DOHH2 (cell line): ENCODE measurements around the gene GGT1.

Source experiments
- H3F3A ChIP-seq: fragments of 200-600 bp; sonication (generic), shearing (Covaris generic); 2 replicates; pipeline ENCODE4 v1.6.0; 2016; ENCODE audit warnings: antibody characterized with exemption, mild to moderate bottlenecking; ENCODE audit not compliant: control insufficient read depth, insufficient read depth
- H3K27ac ChIP-seq: fragments of 200-600 bp; sonication (generic); 2 replicates; pipeline ENCODE4 v1.5.1; 2014; ENCODE audit warnings: low read depth, mild to moderate bottlenecking, low read length, moderate library complexity
- H3K27me3 ChIP-seq: fragments of 200-600 bp; sonication (generic); 2 replicates; pipeline ENCODE4 v1.6.1; 2014; ENCODE audit warnings: mild to moderate bottlenecking, low read length, mixed read lengths; ENCODE audit not compliant: control insufficient read depth
- H3K36me3 ChIP-seq: fragments of 200-600 bp; sonication (generic); 2 replicates; pipeline ENCODE4 v1.6.1; 2014; ENCODE audit warnings: mild to moderate bottlenecking, low read length, moderate library complexity, mixed read lengths; ENCODE audit not compliant: control insufficient read depth
- H3K4me1 ChIP-seq: fragments of 200-600 bp; sonication (generic); 2 replicates; pipeline ENCODE4 v1.6.1; 2014; ENCODE audit warnings: mild to moderate bottlenecking, low read length, mixed read lengths; ENCODE audit not compliant: control insufficient read depth
- H3K4me2 ChIP-seq: fragments of 200-600 bp; sonication (generic); 2 replicates; pipeline ENCODE4 v1.6.0; 2014; ENCODE audit warnings: mild to moderate bottlenecking, low read length, moderate library complexity
- H3K4me3 ChIP-seq: fragments of 200-600 bp; sonication (generic); 2 replicates; pipeline ENCODE4 v1.5.1; 2014; ENCODE audit warnings: mild to moderate bottlenecking, low read length, mixed read lengths
- H3K79me2 ChIP-seq: fragments of 200-600 bp; sonication (generic); 2 replicates; pipeline ENCODE4 v1.6.1; 2014; ENCODE audit warnings: mild to moderate bottlenecking, low read length, mixed read lengths; ENCODE audit not compliant: control insufficient read depth
- H3K9me2 ChIP-seq: fragments of 200-600 bp; sonication (generic); replicated peaks from 2 replicates; pipeline ENCODE4 v1.6.1; 2014; ENCODE audit warnings: mild to moderate bottlenecking, low read length, mixed read lengths; ENCODE audit not compliant: control insufficient read depth
- H3K9me3 ChIP-seq: fragments of 200-600 bp; sonication (generic); 2 replicates; pipeline ENCODE4 v1.6.1; 2014; ENCODE audit warnings: antibody characterized with exemption, low read length, mixed read lengths; ENCODE audit not compliant: control insufficient read depth, insufficient read depth
- H4K20me1 ChIP-seq: fragments of 200-600 bp; sonication (generic); 2 replicates; pipeline ENCODE4 v1.6.0; 2014; ENCODE audit warnings: low read depth, mild to moderate bottlenecking, antibody characterized with exemption, low read length, moderate library complexity; ENCODE audit not compliant: control insufficient read depth, insufficient read depth
- CTCF ChIP-seq: fragments of 200-600 bp; sonication (generic); IDR thresholded peaks from one replicate; pipeline ENCODE4 v1.5.1; 2014; ENCODE audit warnings: antibody characterized with exemption, mild to moderate bottlenecking, low read depth, low read length; ENCODE audit not compliant: poor library complexity, severe bottlenecking
- EZH2phosphoT487 ChIP-seq: fragments of 200-600 bp; sonication (generic); IDR thresholded peaks from 2 replicates; pipeline ENCODE4 v1.6.1; 2017; ENCODE audit warnings: borderline replicate concordance, mild to moderate bottlenecking, antibody characterized with exemption, low read length, moderate library complexity, mixed read lengths

Gene GGT1

GRCh38 chr22:24588757-24589481 lies 14.1 kb upstream of the GGT1 start:
- no peaks in the 10 kb centered on the region for H3K9me3 ChIP-seq
- peaks cover 3% of the 10 kb centered on the region; the same call in 1 of the 2 replicates for H3K4me1 ChIP-seq
- no peaks in the 10 kb centered on the region for H4K20me1 ChIP-seq
- H3K4me3 ChIP-seq: no peak overlapping the region
- H3K9me2 ChIP-seq: no peaks in the 10 kb centered on the region
- H3K27me3 ChIP-seq: peaks cover 20% of the 10 kb centered on the region
- H3K27ac ChIP-seq: no peak overlapping the region
- TF ChIP-seq EZH2phosphoT487 (no peak), CTCF (no peak)
- no peak overlapping the region for H3K4me2 ChIP-seq
- no peaks in the 10 kb centered on the region for H3K79me2 ChIP-seq
- no peaks in the 10 kb centered on the region for H3K36me3 ChIP-seq
- H3F3A ChIP-seq: no peaks in the 10 kb centered on the region

DNA sequence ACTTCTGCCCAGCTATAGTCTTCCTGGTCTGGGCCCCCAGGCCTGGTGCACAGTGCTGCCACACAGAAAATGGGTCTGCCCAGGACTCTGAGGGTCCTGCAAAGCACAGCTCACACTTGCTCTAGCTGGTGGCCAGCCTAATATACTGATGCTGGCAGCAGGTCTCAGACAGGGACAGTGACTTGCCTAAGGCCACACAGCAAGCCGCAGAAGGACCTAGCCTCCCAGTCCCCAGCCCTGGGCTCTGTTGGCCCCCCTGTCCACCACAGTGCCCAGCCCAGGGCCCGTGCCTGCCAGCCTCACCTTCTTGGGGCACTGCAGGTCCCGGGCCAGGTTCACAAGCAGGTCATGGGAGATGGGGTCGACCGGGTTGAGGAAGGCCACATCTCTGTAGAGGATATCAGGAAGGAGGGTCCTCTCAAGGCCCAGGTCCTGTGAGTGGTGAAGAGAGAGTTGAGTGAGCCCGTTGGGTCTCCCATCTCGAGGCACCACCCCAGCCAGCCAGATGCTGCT lies 13.4 kb upstream of the GGT1 start:
- no peaks in the 10 kb centered on the region for H4K20me1 ChIP-seq
- no peak overlapping the region for H3K27ac ChIP-seq
- H3K79me2 ChIP-seq: no peaks in the 10 kb centered on the region
- H3K9me3 ChIP-seq: no peaks in the 10 kb centered on the region
- H3K9me2 ChIP-seq: no peaks in the 10 kb centered on the region
- TF ChIP-seq EZH2phosphoT487 (no peak), CTCF (no peak)
- no peaks in the 10 kb centered on the region for H3K36me3 ChIP-seq
- no peak overlapping the region for H3K4me3 ChIP-seq
- H3K4me1 ChIP-seq: peaks cover 3% of the 10 kb centered on the region; the same call in 1 of the 2 replicates
- H3K4me2 ChIP-seq: no peak overlapping the region
- H3F3A ChIP-seq: no peaks in the 10 kb centered on the region
- H3K27me3 ChIP-seq: peaks cover 20% of the 10 kb centered on the region

DNA sequence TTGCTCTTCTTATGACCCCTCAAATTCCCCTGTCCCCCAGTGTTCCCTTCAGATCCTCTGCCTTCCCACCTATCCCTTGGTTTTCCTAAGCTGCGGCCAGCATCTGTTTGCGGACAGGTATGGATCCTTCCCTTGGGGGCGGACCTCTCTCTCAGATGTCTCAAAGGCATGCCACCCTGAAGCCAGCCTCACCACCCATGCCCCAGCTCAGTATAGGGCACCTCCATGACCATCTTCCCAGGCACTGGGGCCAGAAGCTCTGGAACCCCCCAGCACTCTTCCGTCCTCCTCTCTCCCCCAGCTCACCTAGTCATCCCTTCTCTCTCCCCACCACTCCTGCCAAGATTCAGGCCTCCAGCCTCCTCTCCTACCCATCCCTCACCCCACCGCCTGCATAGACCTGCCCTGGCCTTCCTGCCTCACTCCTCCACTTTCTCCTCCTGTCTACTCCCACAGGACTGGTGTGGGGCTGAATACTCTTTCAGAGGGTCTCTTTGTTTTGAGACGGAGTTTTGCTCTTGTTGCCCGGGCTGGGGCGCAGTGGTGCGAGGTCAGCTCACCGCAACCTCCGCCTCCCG lies 12.3 kb upstream of the GGT1 start:
- H3K27ac ChIP-seq: no peak overlapping the region
- no peaks in the 10 kb centered on the region for H3K36me3 ChIP-seq
- no peaks in the 10 kb centered on the region for H3K9me3 ChIP-seq
- H3K4me2 ChIP-seq: no peak overlapping the region
- TF ChIP-seq EZH2phosphoT487 (no peak), CTCF (no peak)
- no peaks in the 10 kb centered on the region for H4K20me1 ChIP-seq
- peaks cover 20% of the 10 kb centered on the region for H3K27me3 ChIP-seq
- H3K4me1 ChIP-seq: peaks cover 3% of the 10 kb centered on the region; the same call in 1 of the 2 replicates
- H3K9me2 ChIP-seq: no peaks in the 10 kb centered on the region
- no peaks in the 10 kb centered on the region for H3K79me2 ChIP-seq
- H3K4me3 ChIP-seq: no peak overlapping the region
- no peaks in the 10 kb centered on the region for H3F3A ChIP-seq
